Right ventricle myocardium inferior (tissue), 1 donor: ENCODE measurements around the gene GGT6. TPM values are rescaled to one million over a fixed set of nuclear protein-coding genes. Genes with fewer than 3 reads are reported as not detected.
A peak's percentile ranks its signal among the peaks of the same experiment; 100 is the strongest.
"Not testable (repeated sequence)": the region's sequence is repeated elsewhere in the genome, so short reads cannot be mapped to it uniquely, and the experiment has no call there.

ENCODE experiments used
- ATAC-seq: fragments of 200-7000 bp; cut with Tn5 transposase; one replicate; pipeline ENCODE4 v1.9.1; 2020; ENCODE audit warnings: mild to moderate bottlenecking, moderate library complexity
- DNase-seq: peaks from one replicate; pipeline ENCODE4 v3.0.0; 2021; ENCODE audit errors: missing footprints
- intact Hi-C: fragments of 100-400 bp; cut with DNase I; formaldehyde crosslinking; loops from one replicate; pipeline ENCODE4 v1.11.0; 2022
- total RNA-seq: library from RNA; stranded (reverse); fragmentation: NEBNext Ultra II Directional; extraction: Animal tissue kit (Norgen Biotek cat#: 25700); gene quantifications from one replicate; pipeline ENCODE4 v1.2.1, GENCODE V29; 2021
- donor health status: DM: no; HTN: yes; CAD: no; lungs with severe emphysema.

The GGT6 gene
- total RNA-seq, 1 donor from 2014 or later, result 0.14 TPM

- no peak for DNase-seq
- no peak for ATAC-seq
- intact Hi-C loops, result no loop called here
Observed at GRCh38 chr17:4580291-4580690, 19.9 kb upstream of the GGT6 start.

- intact Hi-C loops, result no loop called here
- no peak for DNase-seq
- no peak for ATAC-seq
Observed at GRCh38 chr17:4579678-4580077, 19.3 kb upstream of the GGT6 start.

GRCh38 chr17:4578349-4578748 is 18.0 kb upstream of the GGT6 start:
- intact Hi-C loops, ATAC-seq, DNase-seq: not testable (repeated sequence)

GRCh38 chr17:4577386-4577993 is 17.1 kb upstream of the GGT6 start:
- DNase-seq (no peak), ATAC-seq (no peak)
- intact Hi-C loops, result no loop called here

- intact Hi-C loops, result no loop called here
- DNase-seq (peak; percentile 57), ATAC-seq (no peak)
Observed at GRCh38 chr17:4576729-4577322, 16.4 kb upstream of the GGT6 start.

GRCh38 chr17:4576161-4576558 is 15.8 kb upstream of the GGT6 start:
- DNase-seq (no peak), ATAC-seq (no peak)
- intact Hi-C loops, result no loop called here

GRCh38 chr17:4574448-4575045 is 14.2 kb upstream of the GGT6 start:
- DNase-seq, result no peak
- intact Hi-C loops, result no loop called here
- no peak for ATAC-seq

- intact Hi-C loops, result no loop called here
- ATAC-seq, result peak; percentile 92
Observed at GRCh38 chr17:4573669-4574068, 13.3 kb upstream of the GGT6 start.

GRCh38 chr17:4573115-4573514 is 12.7 kb upstream of the GGT6 start:
- no peak for ATAC-seq
- no peak for DNase-seq
- intact Hi-C loops, result no loop called here

More at GRCh38 chr17:4573669-4574068, 13.3 kb upstream of the GGT6 start:
- DNase-seq, result no peak

- intact Hi-C loops, result no loop called here
- DNase-seq (no peak), ATAC-seq (no peak)
Observed at GRCh38 chr17:4572131-4572530, 11.8 kb upstream of the GGT6 start.

GRCh38 chr17:4569591-4569990 is 9.2 kb upstream of the GGT6 start:
- no peak for DNase-seq
- intact Hi-C loops, result loop anchor here (5.0 kb wide), 1 partner anchor 38 kb away; no protein-coding TSS in a partner anchor
- ATAC-seq, result no peak

- intact Hi-C loops, result loop anchor here (1.0 to 5.0 kb wide), 2 partner anchors 41 to 60 kb away; no protein-coding TSS in a partner anchor
- DNase-seq (no peak), ATAC-seq (peak; percentile 91)
Observed at GRCh38 chr17:4566785-4567184, 6.4 kb upstream of the GGT6 start.

- peak; percentile 90 for ATAC-seq
- no peak for DNase-seq
- intact Hi-C loops, result loop anchor here (1.0 to 5.0 kb wide), 2 partner anchors 42 to 61 kb away; no protein-coding TSS in a partner anchor
Observed at GRCh38 chr17:4565209-4566141, 5.1 kb upstream of the GGT6 start.

GRCh38 chr17:4562015-4562969 is 1.9 kb upstream of the GGT6 start:
- no peak for ATAC-seq
- intact Hi-C loops, result no loop called here
- DNase-seq, result no peak

GRCh38 chr17:4560837-4561256 is 470 bp upstream of the GGT6 start:
- intact Hi-C loops, result no loop called here
- ATAC-seq (no peak), DNase-seq (no peak)

GRCh38 chr17:4559966-4560365 is 411 bp downstream of the GGT6 start:
- intact Hi-C loops, result loop anchor here (5.0 kb wide), 1 partner anchor 138 kb away; no protein-coding TSS in a partner anchor

GRCh38 chr17:4559139-4559791 is 1.1 kb downstream of the GGT6 start:
- ATAC-seq, result no peak
- intact Hi-C loops, result loop anchor here (5.0 kb wide), 1 partner anchor 137 kb away; no protein-coding TSS in a partner anchor
- no peak for DNase-seq

More at GRCh38 chr17:4559966-4560365, 411 bp downstream of the GGT6 start:
- ATAC-seq (no peak), DNase-seq (no peak)
